Osteocyte (in vitro differentiated cells): ENCODE results near the gene SPINT2. TPM values are rescaled to one million over a fixed set of nuclear protein-coding genes. Genes with fewer than 3 reads are reported as not detected.

ENCODE experiments used
- DNase-seq: peaks from one replicate; pipeline ENCODE4 v3.0.0; 2021; ENCODE audit warnings: mixed read lengths; ENCODE audit not compliant: unreplicated experiment; ENCODE audit errors: extremely low spot score
- H3K27ac Mint-ChIP-seq: one replicate; pipeline ENCODE4 v1.8.0; 2021; ENCODE audit warnings: mild to moderate bottlenecking, mixed read lengths; ENCODE audit not compliant: unreplicated experiment
- H3K27me3 Mint-ChIP-seq: one replicate; pipeline ENCODE4 v1.8.0; 2021; ENCODE audit warnings: mixed read lengths; ENCODE audit not compliant: unreplicated experiment
- H3K36me3 Mint-ChIP-seq: one replicate; pipeline ENCODE4 v1.8.0; 2021; ENCODE audit warnings: mixed read lengths; ENCODE audit not compliant: unreplicated experiment
- H3K4me1 Mint-ChIP-seq: one replicate; pipeline ENCODE4 v1.8.0; 2021; ENCODE audit warnings: mixed read lengths; ENCODE audit not compliant: unreplicated experiment
- H3K4me3 Mint-ChIP-seq: one replicate; pipeline ENCODE4 v1.8.0; 2021; ENCODE audit warnings: mild to moderate bottlenecking, moderate library complexity, mixed read lengths; ENCODE audit not compliant: unreplicated experiment
- H3K9me3 Mint-ChIP-seq: one replicate; pipeline ENCODE4 v1.8.0; 2021; ENCODE audit warnings: mixed read lengths; ENCODE audit not compliant: unreplicated experiment
- total RNA-seq: library from RNA; stranded (reverse); gene quantifications from 2 replicates; pipeline ENCODE4 v1.2.1, GENCODE V29; 2021
- TF ChIP-seq, protein P1 (sequence below): fragments of 200-600 bp; sonication (generic); IDR thresholded peaks from 2 replicates; pipeline ENCODE4 v1.5.0; 2021; ENCODE audit warnings: antibody characterized with exemption, mild to moderate bottlenecking, moderate library complexity

The SPINT2 gene
- total RNA-seq, 1 donor from 2014 or later: 30.4 TPM

DNA sequence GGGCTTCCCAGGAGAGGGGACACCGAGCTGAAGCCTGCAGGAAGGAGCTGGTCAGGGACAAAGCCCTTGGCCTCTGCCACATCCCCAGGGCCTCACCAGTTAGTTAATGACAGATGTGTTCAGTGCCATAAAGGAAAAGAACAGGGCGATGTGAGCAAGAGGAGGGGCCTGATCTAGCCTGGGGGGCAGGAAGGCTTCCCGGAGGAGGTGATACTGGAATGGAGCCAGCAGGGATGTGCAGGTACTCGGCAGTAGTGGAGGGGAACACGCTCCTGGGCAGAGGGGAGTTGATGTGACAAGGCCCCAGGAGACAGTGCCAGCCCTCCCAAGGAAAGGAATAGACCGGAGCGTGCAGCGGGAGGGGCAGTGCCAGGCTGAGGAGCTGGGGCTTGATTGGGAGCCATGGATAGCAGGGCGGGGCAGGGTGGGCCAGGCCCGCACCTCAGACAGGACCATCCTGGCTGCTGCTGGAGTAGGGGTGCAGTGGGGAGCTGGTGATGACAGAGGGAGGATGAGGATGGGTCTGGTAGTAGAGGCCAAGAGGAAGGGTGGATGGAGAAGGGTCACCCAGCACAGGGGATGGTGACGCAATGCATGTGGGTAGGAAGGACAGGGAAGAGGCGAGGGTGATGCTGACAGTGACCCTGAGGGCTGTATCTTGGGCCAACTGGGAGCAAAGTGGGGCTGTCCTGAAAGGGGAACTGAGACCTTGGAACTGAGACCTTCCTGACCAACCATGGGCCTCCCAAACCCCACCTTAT, 43.8 kb downstream of the SPINT2 start:
- H3K9me3 Mint-ChIP-seq: no peaks in the 10 kb centered on the region
- no peaks in the 10 kb centered on the region for H3K27me3 Mint-ChIP-seq
- peaks cover 2% of the 10 kb centered on the region for H3K4me1 Mint-ChIP-seq
- H3K36me3 Mint-ChIP-seq: peaks cover 8% of the 10 kb centered on the region
- TF ChIP-seq, protein P1, sequence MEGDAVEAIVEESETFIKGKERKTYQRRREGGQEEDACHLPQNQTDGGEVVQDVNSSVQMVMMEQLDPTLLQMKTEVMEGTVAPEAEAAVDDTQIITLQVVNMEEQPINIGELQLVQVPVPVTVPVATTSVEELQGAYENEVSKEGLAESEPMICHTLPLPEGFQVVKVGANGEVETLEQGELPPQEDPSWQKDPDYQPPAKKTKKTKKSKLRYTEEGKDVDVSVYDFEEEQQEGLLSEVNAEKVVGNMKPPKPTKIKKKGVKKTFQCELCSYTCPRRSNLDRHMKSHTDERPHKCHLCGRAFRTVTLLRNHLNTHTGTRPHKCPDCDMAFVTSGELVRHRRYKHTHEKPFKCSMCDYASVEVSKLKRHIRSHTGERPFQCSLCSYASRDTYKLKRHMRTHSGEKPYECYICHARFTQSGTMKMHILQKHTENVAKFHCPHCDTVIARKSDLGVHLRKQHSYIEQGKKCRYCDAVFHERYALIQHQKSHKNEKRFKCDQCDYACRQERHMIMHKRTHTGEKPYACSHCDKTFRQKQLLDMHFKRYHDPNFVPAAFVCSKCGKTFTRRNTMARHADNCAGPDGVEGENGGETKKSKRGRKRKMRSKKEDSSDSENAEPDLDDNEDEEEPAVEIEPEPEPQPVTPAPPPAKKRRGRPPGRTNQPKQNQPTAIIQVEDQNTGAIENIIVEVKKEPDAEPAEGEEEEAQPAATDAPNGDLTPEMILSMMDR: no peak
- H3K27ac Mint-ChIP-seq: no peak overlapping the region
- DNase-seq: no peak
- H3K4me3 Mint-ChIP-seq: no peak overlapping the region

DNA sequence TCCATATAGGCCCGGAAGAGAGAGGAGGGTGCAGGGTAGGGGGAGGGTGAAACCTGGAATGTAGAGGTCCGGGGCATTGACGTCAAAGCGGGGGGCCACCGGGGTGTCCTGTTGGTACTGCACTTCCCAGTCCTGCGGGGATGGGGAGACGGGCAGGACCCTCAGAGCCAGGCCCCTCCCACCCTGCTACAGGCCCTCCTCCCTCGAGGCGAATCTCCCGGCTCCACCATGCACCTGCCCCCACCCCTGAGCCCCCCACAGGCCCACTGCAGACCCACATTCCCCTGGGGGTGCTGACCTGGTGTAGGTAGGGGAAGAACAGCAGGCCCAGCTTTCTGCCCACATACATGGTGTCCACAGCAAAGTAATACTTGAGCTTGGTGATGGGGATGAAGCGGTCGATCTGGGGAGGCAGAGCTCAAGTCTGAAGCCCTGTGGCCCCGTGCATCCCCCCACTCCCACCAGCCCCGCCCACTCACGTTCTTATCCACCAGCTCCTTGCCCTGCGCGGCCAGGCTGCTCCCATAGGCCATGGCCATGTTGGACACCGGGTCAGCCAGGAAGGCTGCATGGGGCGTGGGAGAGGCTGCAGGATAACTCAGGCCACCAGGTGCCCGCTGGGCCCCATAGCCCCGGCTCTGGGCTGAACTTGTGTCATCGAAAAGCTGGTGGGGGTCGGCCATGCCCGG, 44.7 kb downstream of the SPINT2 start:
- H3K9me3 Mint-ChIP-seq: no peaks in the 10 kb centered on the region
- DNase-seq: no peak
- peaks cover 6% of the 10 kb centered on the region for H3K36me3 Mint-ChIP-seq
- H3K4me3 Mint-ChIP-seq: no peak overlapping the region
- no peak overlapping the region for H3K27ac Mint-ChIP-seq
- peaks cover 7% of the 10 kb centered on the region for H3K4me1 Mint-ChIP-seq
- TF ChIP-seq, protein P1: no peak
- H3K27me3 Mint-ChIP-seq: no peaks in the 10 kb centered on the region

- DNase-seq: no peak
- TF ChIP-seq, protein P1: no peak
- H3K27ac Mint-ChIP-seq: no peak overlapping the region
- H3K27me3 Mint-ChIP-seq: no peaks in the 10 kb centered on the region
- no peaks in the 10 kb centered on the region for H3K9me3 Mint-ChIP-seq
- H3K4me3 Mint-ChIP-seq: no peak overlapping the region
- H3K4me1 Mint-ChIP-seq: peaks cover 9% of the 10 kb centered on the region
- peaks cover 6% of the 10 kb centered on the region for H3K36me3 Mint-ChIP-seq
These were observed 45.4 kb downstream of the SPINT2 start for GRCh38 chr19:38309615-38310278.

DNA sequence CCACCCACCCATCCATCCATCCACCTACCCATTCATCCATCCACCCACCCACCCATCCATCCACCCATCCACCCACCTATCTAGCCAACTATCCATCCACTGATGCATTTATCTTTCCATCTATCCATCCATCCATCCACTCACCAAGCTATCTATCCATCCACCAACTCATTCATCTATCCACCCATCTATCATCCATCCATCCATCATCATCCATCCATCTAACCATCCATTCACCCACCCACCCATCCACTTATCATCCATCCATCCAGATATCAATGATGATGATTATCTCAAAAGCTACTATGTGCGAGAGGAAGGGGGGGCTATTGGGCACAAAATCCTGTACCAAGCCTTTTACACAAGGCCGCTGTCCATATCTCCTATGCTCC, 45.9 kb downstream of the SPINT2 start:
- DNase-seq: no peak
- H3K36me3 Mint-ChIP-seq: peaks cover 6% of the 10 kb centered on the region
- TF ChIP-seq, protein P1: no peak
- H3K27me3 Mint-ChIP-seq: no peaks in the 10 kb centered on the region
- no peak overlapping the region for H3K27ac Mint-ChIP-seq
- H3K4me3 Mint-ChIP-seq: no peak overlapping the region
- peaks cover 12% of the 10 kb centered on the region for H3K4me1 Mint-ChIP-seq
- H3K9me3 Mint-ChIP-seq: no peaks in the 10 kb centered on the region

DNA sequence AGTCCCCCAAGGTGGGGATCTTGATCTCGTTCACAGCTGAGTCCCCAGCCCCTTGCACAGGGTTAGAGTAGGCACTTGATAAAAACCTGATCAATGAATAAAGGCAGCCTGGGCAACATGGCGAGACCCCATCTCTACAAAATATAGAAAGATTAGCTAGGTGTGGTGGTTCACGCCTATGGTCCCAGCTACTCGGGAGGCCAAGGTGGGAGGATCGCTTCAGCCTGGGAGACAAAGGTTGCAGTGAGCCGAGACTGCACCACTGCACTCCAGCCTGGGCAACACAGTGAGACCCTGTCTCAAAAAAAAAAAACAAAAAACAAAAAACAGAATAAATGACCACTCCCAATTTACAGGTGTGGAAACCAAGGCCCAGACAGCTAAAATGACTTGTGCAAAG, 46.6 kb downstream of the SPINT2 start:
- TF ChIP-seq, protein P1: no peak
- Mint-ChIP-seq H3K36me3 (peaks cover 6% of the 10 kb centered on the region), H3K27me3 (no peaks in the 10 kb centered on the region), H3K4me1 (peaks cover 13% of the 10 kb centered on the region), H3K27ac (no peak overlapping the region), H3K4me3 (no peak overlapping the region), H3K9me3 (no peaks in the 10 kb centered on the region)
- DNase-seq: no peak
